ENCODE data around the gene UQCR10. TPM values are rescaled to one million over a fixed set of nuclear protein-coding genes. Genes with fewer than 3 reads are reported as not detected.

The UQCR10 gene
- polyA plus RNA-seq, 2 of the 4 experiments (the other 2 are of a cell fraction): 115 to 171 TPM

DNA sequence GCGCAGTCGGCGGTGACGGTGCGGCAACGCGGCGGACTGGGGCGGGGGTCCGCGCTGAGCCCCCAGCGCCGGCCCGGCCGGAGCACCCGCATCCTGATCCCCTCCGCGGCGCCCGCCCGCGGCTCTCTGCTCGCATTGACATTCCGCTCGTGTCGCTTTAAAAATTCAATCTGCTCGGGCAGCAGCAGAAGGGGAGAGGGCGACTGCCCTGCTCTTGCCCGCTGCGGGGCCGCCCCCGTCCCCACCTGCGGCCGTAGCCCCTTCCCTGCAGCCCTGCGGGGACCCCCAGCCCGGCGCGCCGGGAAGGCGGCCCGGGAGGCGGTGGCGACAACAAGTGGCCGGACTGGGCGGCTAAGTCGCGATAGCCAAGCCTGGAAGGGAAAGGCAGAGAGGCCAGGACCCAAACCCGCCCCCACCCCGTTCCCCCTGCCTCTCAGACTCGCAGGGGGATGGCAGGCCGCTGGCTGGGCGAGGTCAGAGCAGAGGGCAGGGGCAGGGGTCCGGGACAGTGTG, 46.3 kb upstream of the UQCR10 start (continued):
- TF ChIP-seq PHF8 (IDR thresholded peaks at IDR 0.05; ENCODE audit: borderline replicate concordance, low read depth) (no peak), RNF2 (IDR thresholded peaks at IDR 0.05; ENCODE audit: borderline replicate concordance, low read depth) (no peak)

DNA sequence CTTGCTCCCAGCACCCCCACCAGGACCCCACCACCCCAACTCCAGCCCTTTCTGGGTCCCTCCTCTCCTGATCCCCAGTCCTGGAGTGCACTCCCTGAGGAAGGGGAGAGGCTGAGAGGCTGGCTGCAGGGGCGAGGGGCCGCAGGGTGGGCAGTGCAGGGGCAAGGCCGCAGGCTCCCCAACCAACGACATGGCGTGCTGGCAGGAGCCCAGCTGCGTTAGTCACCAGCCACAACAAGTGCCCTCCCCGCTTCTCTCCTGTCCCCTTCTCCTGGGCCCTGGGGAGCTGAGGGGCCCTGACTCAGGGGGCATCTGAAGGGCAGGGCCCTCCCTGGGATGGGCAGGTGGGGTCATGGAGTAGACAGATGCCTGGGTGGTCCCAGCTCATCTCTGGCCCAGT, 45.0 kb upstream of the UQCR10 start:
- FAIRE-seq (no peak), DNase-seq (ENCODE audit: low read depth in 1 of 2, low spot score in 1 of 2) (no peak), ATAC-seq (0 out of 6 replicates have a peak, but pooled peaks of 1 of the 2 experiments have one; percentile 11)
- POLR2A ChIA-PET: no interaction called here
- Histone ChIP-seq H3K27ac (no peak overlapping the region), H3K4me3 (no peak overlapping the region), H3K4me1 (peaks cover 4% of the 10 kb centered on the region; the same call in 1 of the 3 replicates), H3K4me2 (no peak overlapping the region), H3K9me3 (no peaks in the 10 kb centered on the region)
- WGBS (ENCODE audit: missing lambda C conversion rate): no CpG with 5 or more reads among the region's 7 CpGs
- TF ChIP-seq JUN (IDR thresholded peaks at IDR 0.05) (no peak), HDAC2 (IDR thresholded peaks at IDR 0.05) (no peak)
- CTCF ChIA-PET: interaction anchor here (1.6 kb wide), 1 partner anchor 283 kb away, joined by 5 read pairs; no protein-coding TSS in a partner anchor

DNA sequence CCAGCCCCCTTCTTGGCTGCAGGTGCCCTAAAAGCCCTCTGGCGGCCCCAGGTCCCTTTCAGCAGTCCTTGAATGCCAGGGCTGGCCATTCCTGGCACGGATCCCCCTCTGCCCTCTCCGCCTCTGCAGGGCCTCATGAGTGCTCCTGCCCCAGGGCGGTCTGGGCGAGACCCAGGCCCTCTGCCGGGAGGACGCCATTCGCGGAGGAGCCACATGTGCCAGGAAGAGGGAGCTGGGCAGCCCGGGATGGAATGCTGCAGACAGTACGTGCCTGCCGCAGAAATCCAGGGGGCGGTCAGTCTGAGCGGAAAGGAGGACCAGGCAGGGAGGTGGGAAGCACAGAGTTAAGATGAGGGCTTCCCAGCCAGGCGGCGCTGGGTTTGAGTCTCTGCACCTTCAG, 44.6 kb upstream of the UQCR10 start:
- ChIA-PET POLR2A (no interaction called here), CTCF (interaction anchor here (0.7 to 1.6 kb wide), 2 partner anchors 32 to 282 kb away, joined by 3 to 5 read pairs; no protein-coding TSS in a partner anchor)
- no peak for FAIRE-seq

DNA sequence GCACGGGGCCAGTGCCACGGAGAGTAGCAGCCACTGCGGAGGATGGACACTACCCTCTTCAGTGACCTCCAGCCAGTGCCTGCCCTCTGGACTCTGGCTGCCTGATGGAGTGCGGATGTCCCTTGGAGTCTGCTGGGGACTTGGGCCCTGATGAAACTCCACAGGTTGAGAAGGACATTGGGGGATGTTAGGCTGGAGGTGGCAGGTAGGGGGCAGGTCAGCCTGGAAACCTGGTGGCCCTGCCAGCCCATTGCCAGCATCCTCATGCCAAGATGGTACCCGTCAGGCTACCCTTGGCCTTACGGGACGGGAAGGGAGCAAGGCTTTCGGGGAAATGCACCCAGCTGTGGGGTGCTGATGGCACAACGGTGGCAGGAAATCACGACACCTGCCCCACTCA, 43.4 kb upstream of the UQCR10 start:
- ChIA-PET CTCF (interaction anchor here (1.6 kb wide), 1 partner anchor 281 kb away, joined by 5 read pairs; no protein-coding TSS in a partner anchor), POLR2A (no interaction called here)
- DNase-seq (ENCODE audit: low read depth in 1 of 2, low spot score in 1 of 2): no peak
- Histone ChIP-seq H3K27ac (no peak overlapping the region), H3K4me1 (peaks cover 4% of the 10 kb centered on the region; the same call in 1 of the 3 replicates), H3K4me2 (no peak overlapping the region), H3K9me3 (no peaks in the 10 kb centered on the region), H3K4me3 (no peak overlapping the region)
- no peak for FAIRE-seq
- no peak for ATAC-seq
- WGBS (ENCODE audit: missing lambda C conversion rate): 84% methylated on average over 6 of the region's 10 CpGs
- TF ChIP-seq EHF (CRISPR knock-in tag; IDR thresholded peaks at IDR 0.05): no peak
- TF ChIP-seq MAZ (IDR thresholded peaks at IDR 0.05; ENCODE audit: borderline replicate concordance, low read depth, low read length): no peak
- no peak for TF ChIP-seq RAD21 (conservative IDR thresholded peaks at IDR 0.05 in 1 of 2, IDR thresholded peaks at IDR 0.05 in 1 of 2)
- no peak for TF ChIP-seq ZSCAN20 (CRISPR knock-in tag; IDR thresholded peaks at IDR 0.05)
- TF ChIP-seq HOXB13 (CRISPR knock-in tag; IDR thresholded peaks at IDR 0.05; ENCODE audit: low read depth): no peak
- no peak for TF ChIP-seq MYC (IDR thresholded peaks at IDR 0.05; ENCODE audit: borderline replicate concordance, low read length)
- TF ChIP-seq HOXB5 (CRISPR knock-in tag; IDR thresholded peaks at IDR 0.05): no peak
- TF ChIP-seq, protein P1, sequence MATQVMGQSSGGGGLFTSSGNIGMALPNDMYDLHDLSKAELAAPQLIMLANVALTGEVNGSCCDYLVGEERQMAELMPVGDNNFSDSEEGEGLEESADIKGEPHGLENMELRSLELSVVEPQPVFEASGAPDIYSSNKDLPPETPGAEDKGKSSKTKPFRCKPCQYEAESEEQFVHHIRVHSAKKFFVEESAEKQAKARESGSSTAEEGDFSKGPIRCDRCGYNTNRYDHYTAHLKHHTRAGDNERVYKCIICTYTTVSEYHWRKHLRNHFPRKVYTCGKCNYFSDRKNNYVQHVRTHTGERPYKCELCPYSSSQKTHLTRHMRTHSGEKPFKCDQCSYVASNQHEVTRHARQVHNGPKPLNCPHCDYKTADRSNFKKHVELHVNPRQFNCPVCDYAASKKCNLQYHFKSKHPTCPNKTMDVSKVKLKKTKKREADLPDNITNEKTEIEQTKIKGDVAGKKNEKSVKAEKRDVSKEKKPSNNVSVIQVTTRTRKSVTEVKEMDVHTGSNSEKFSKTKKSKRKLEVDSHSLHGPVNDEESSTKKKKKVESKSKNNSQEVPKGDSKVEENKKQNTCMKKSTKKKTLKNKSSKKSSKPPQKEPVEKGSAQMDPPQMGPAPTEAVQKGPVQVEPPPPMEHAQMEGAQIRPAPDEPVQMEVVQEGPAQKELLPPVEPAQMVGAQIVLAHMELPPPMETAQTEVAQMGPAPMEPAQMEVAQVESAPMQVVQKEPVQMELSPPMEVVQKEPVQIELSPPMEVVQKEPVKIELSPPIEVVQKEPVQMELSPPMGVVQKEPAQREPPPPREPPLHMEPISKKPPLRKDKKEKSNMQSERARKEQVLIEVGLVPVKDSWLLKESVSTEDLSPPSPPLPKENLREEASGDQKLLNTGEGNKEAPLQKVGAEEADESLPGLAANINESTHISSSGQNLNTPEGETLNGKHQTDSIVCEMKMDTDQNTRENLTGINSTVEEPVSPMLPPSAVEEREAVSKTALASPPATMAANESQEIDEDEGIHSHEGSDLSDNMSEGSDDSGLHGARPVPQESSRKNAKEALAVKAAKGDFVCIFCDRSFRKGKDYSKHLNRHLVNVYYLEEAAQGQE (IDR thresholded peaks at IDR 0.05): no peak
- no peak for TF ChIP-seq KDM5A (IDR thresholded peaks at IDR 0.05)
- no peak for TF ChIP-seq POLR2AphosphoS2 (conservative IDR thresholded peaks at IDR 0.05; ENCODE audit: low read length)

More for the DNA sequence above, 44.6 kb upstream of the UQCR10 start:
- no peak overlapping the region for H3K27ac ChIP-seq
- 89% methylated on average over 15 of the region's 16 CpGs for WGBS (ENCODE audit: missing lambda C conversion rate)
- ATAC-seq (no peak), DNase-seq (ENCODE audit: low read depth in 1 of 2, low spot score in 1 of 2) (no peak)
- peaks cover 4% of the 10 kb centered on the region; the same call in 1 of the 3 replicates for H3K4me1 ChIP-seq
- no peak overlapping the region for H3K4me2 ChIP-seq
- H3K9me3 ChIP-seq: no peaks in the 10 kb centered on the region
- no peak overlapping the region for H3K4me3 ChIP-seq
- TF ChIP-seq POLR2A (IDR thresholded peaks at IDR 0.05; ENCODE audit: low read length): no peak
- TF ChIP-seq NFE2L2 (conservative IDR thresholded peaks at IDR 0.05; ENCODE audit: low read length): no peak
- TF ChIP-seq HOXB13 (CRISPR knock-in tag; IDR thresholded peaks at IDR 0.05; ENCODE audit: low read depth): no peak
- no peak for TF ChIP-seq HDAC2 (IDR thresholded peaks at IDR 0.05)
- TF ChIP-seq RCOR1 (IDR thresholded peaks at IDR 0.05; ENCODE audit: low read depth, low read length): no peak
- TF ChIP-seq HEYL (CRISPR knock-in tag; IDR thresholded peaks at IDR 0.05): no peak
- TF ChIP-seq ZSCAN20 (CRISPR knock-in tag; IDR thresholded peaks at IDR 0.05): no peak
- TF ChIP-seq CEBPB (IDR thresholded peaks at IDR 0.05): no peak
- TF ChIP-seq, protein P2, sequence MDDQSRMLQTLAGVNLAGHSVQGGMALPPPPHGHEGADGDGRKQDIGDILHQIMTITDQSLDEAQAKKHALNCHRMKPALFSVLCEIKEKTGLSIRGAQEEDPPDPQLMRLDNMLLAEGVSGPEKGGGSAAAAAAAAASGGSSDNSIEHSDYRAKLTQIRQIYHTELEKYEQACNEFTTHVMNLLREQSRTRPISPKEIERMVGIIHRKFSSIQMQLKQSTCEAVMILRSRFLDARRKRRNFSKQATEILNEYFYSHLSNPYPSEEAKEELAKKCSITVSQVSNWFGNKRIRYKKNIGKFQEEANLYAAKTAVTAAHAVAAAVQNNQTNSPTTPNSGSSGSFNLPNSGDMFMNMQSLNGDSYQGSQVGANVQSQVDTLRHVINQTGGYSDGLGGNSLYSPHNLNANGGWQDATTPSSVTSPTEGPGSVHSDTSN (IDR thresholded peaks at IDR 0.05): no peak
- TF ChIP-seq JUN (IDR thresholded peaks at IDR 0.05): no peak
- no peak for TF ChIP-seq CBX8 (IDR thresholded peaks at IDR 0.05)
- TF ChIP-seq BHLHE40 (IDR thresholded peaks at IDR 0.05; ENCODE audit: low read depth, low read length): no peak
- TF ChIP-seq, protein P1 (IDR thresholded peaks at IDR 0.05): no peak
